ENCODE results near the gene RNF220. TPM values are rescaled to one million over a fixed set of nuclear protein-coding genes. Genes with fewer than 3 reads are reported as not detected.

Gene RNF220
- total RNA-seq, 4 donors from 2014 or later = 53.5 to 112 (median 61.9) TPM

DNA sequence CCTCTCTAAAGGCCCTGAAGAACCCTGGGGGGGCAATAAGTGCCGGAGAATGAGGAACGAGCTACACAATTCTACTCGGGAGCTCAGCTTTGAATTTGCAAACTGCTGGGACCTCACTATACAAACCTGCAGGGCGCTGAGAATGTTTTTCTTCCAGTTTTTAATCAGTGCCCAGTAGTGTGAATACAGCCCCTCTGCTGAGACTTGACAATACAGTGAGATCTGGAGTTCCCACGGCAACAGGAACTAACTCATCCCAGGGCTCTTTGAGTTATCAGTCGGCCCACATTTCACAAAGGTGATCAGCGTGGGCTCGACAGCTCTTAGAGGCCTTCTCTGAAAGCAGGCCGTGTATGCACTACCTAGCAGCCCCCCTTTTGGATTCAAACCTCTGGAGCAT, 227.5 kb downstream of the RNF220 start:
- TF ChIP-seq, protein P1, sequence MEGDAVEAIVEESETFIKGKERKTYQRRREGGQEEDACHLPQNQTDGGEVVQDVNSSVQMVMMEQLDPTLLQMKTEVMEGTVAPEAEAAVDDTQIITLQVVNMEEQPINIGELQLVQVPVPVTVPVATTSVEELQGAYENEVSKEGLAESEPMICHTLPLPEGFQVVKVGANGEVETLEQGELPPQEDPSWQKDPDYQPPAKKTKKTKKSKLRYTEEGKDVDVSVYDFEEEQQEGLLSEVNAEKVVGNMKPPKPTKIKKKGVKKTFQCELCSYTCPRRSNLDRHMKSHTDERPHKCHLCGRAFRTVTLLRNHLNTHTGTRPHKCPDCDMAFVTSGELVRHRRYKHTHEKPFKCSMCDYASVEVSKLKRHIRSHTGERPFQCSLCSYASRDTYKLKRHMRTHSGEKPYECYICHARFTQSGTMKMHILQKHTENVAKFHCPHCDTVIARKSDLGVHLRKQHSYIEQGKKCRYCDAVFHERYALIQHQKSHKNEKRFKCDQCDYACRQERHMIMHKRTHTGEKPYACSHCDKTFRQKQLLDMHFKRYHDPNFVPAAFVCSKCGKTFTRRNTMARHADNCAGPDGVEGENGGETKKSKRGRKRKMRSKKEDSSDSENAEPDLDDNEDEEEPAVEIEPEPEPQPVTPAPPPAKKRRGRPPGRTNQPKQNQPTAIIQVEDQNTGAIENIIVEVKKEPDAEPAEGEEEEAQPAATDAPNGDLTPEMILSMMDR (IDR thresholded peaks at IDR 0.05; ENCODE audit: low read depth) = no peak

DNA sequence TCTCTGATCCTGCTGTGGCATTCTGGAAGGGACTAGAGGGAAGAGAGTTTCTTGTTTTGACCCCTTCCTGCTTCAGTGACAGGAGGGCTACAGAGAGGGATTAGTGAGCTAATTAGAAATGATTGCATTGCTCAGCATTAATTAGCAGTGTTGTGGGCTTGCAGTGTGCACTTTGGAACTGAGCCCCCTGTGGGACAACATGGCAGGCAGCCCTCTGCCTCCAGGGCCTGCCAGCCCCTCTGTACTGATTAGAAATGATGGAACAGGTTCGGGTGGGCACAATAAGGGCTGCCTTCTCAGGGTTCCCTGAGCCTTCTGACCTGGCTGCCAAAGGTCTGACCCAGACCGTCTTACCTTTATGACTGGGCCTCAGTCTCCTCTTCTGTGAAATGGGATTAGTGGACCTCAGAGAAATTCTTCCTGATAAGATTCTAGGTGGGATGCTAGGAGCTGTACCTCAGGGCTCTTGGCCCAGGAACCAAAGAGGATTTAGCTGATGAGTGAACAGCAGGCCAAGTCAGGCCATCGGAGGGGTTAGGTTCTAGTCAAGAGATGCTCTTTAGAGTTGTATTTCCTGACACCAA, 229.6 kb downstream of the RNF220 start:
- TF ChIP-seq, protein P1 (IDR thresholded peaks at IDR 0.05; ENCODE audit: low read depth) = no peak

DNA sequence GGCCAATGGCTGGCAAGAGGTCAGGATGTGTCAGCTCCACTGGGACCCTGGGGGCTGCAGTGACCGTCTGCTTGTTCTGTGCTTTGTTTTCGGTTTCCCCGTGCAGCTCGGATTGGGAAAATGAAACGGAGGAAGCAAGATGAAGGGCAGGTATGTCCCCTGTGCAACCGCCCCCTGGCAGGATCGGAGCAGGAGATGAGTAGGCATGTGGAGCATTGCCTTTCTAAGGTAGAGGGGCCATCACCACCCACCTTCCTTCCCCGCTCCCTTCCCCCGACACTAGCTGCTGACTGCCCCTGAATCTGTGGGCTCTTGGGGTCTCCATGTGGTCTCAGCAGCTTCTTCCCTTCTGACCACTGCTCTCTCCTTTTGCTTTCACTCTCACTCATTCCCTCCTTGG, 230.4 kb downstream of the RNF220 start:
- TF ChIP-seq, protein P1 (IDR thresholded peaks at IDR 0.05; ENCODE audit: low read depth) = no peak

DNA sequence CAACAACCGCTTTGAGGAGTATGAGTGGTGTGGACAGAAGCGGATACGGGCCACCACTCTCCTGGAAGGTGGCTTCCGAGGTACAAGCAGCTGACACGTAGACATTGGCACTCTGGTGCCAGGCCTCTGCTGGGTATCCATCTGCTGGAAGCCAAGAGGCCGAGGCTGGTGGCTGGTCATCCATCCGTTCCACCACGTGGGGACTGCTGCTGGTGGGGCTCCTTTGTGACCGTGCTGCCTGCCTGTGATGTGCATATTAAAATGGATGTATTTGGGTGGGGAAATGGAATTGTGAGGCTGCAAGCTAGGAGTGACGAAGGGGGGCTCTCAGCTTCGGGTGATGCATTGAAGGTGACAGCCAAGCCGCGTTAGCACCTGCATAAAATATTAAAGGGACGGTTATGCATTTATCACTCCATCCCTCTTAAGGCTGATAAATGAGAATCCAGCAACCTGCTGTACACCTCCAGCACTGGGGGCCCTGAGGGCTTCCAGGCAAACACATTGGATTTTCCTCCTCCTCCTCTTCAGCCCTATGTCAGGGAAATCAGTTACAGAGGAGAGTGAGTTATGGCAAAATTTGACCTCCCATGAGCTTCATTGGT, 231.1 kb downstream of the RNF220 start:
- TF ChIP-seq, protein P1 (IDR thresholded peaks at IDR 0.05; ENCODE audit: low read depth) = no peak

DNA sequence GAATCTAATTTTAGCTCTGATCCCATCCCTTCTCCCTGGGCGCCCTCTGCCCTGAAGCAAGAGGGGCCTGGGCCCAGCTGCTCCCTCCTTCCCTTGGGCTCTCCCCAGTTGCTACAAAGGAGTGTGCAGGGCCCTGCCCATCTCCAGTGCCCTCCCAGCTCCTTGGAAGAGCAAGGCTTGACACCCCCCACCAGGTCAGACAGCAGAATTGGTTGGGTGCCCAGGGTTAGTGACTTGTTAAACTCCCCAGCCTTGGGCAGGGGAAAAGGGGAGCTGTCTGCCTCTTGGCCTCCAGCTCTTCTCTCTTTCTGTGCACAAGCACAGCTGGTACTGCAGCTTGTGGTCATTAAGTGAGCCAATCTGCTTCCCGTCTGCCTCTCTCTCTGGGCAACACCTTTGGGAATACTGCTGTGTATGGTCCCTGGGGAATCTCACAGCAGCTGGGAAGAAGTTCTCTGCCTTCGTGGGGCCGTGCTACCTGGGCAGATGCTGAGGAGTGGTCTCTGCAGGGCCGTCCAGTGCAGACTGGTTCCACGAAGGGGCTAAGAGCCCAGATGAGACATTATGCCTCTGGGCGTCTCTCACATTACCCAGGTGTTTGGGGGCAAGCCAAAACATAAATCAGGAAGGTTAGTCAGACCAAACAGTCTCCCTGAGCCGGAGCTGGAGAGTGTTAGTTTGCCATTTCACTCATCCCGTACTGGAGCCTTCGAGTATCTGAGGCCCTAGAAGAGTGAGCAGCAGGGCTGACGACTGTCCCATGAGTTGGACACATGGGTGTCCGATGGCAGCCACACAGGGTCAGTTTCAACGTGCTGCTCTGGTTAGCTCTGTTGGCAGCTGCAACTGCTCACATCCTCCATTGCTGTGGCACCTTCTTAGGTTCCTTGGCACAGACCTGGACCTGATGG, 231.9 kb downstream of the RNF220 start:
- TF ChIP-seq, protein P1 (IDR thresholded peaks at IDR 0.05; ENCODE audit: low read depth) = no peak

DNA sequence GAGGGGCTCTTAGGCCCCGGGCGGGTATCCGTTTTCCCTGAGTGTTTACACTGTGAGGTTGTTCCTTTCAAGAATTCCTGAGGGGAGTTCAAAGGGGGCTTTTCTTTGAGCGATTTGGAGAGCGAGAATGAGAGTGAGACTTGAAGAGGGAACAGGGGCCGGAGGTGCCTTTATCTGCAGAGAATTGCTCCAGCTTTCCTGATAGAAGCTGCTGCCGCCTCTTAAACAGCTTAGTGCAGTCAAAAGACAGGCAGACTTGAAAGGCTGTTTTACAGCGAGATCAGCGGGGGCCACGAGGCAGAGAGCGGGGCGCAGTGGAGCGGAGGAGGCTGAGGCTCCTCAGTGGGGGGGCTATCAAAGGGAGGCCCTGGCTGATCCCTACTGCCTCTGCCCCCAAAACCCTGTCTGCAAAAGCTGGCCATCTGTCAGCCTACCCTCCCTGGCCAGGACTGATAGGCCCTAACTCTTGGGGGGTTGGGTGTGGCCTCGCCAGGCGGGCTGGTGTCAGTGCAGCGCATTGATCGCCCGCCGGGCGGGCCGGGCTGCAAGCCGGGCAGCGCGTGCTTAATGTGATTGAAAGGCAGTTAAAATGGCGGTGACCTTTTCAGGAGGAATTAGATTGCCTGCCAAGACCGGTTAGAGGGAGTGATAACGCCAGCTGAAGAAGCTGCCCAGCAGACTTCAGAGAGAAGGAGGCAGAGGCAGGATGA, 232.8 kb downstream of the RNF220 start:
- TF ChIP-seq, protein P1 (IDR thresholded peaks at IDR 0.05; ENCODE audit: low read depth) = no peak
